Measurements from ENCODE around the gene IMP3.

DNA sequence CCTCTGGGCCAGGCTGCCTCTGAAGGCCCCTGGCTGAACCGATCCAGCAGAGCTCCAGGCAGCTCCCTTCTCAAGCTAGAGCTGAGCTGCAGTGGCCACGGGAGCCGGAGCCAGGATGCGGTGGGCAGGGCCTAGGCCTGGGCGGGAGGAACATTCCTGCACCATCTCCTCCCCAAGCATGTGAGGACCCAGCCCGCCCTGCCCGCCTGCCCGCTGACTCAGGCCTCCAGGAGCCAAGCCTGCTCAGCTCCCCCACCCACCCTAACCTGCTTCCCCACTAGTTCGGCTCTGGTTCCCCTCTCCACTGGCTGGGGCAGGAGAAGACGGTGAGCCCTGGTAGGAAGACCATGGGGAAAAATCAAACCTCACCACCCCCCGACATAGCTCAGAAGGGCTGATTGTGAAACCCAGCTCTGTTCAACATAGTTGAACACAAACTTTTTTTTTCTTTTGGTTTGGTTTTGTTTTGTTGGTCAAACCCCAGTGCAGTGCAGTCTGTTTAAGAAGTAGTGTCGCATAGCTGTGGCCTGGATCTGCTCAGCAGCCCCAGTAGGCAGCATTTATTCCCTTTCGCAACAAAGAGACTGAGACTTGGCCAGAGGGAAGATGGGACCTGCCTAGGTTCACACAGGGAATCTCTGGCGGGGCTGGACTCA lies 21.2 kb upstream of the IMP3 start:
- TF ChIP-seq TAF1 (IDR thresholded peaks at IDR 0.05; ENCODE audit: borderline replicate concordance, insufficient read depth, low read length), result no peak
- TF ChIP-seq POLR2AphosphoS5 (IDR thresholded peaks at IDR 0.05; ENCODE audit: low read depth, low read length), result no peak
- TF ChIP-seq FOXP2 (optimal IDR thresholded peaks at IDR 0.05; ENCODE audit: borderline replicate concordance, extremely low read depth, extremely low read length, insufficient read depth), result no peak
- TF ChIP-seq REST (IDR thresholded peaks at IDR 0.05; ENCODE audit: insufficient read depth in 1 of 2, low read depth in 2 of 2, low read length in 2 of 2), result no peak
